ENCODE measurements around the gene ZDHHC11B.
"Not testable (repeated sequence)": the region's sequence is repeated elsewhere in the genome, so short reads cannot be mapped to it uniquely, and the experiment has no call there.

DNA sequence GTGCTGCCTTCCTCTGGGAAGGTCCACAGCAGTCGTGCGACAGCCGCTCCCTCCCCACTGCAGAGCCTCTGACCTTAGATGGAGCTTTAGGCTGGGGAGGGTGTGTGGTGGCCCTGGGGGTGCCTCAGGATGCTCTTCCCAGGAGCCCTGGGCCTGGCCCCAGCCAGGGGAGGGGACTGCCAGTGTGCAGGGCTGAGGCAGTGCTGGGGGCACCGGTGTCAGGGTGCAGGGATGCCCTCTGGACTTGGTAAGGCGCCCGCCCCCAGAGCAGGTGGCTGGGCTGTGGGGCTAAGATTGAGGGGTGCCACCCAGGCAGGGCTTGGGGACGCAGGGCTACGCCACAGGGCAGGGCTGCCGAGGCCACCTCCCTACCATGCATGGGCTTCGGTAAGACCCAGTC lies 13.9 kb downstream of the ZDHHC11B start:
- not testable (repeated sequence) for TF ChIP-seq SUZ12 (IDR thresholded peaks at IDR 0.05); FOXM1 (IDR thresholded peaks at IDR 0.05; ENCODE audit: borderline replicate concordance); SP1 (IDR thresholded peaks at IDR 0.05); L3MBTL2 (conservative IDR thresholded peaks at IDR 0.05); LEF1 (IDR thresholded peaks at IDR 0.05; ENCODE audit: borderline replicate concordance); ELF4 (IDR thresholded peaks at IDR 0.05); FOXK2 (IDR thresholded peaks at IDR 0.05); BHLHE40 (IDR thresholded peaks at IDR 0.05; ENCODE audit: borderline replicate concordance); ZNF384 (IDR thresholded peaks at IDR 0.05)
- TF ChIP-seq, protein P1, sequence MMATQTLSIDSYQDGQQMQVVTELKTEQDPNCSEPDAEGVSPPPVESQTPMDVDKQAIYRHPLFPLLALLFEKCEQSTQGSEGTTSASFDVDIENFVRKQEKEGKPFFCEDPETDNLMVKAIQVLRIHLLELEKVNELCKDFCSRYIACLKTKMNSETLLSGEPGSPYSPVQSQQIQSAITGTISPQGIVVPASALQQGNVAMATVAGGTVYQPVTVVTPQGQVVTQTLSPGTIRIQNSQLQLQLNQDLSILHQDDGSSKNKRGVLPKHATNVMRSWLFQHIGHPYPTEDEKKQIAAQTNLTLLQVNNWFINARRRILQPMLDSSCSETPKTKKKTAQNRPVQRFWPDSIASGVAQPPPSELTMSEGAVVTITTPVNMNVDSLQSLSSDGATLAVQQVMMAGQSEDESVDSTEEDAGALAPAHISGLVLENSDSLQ (IDR thresholded peaks at IDR 0.05) = not testable (repeated sequence)

All from HEK293T (cell line).